Mammary epithelial cell (primary cell): ENCODE data around the gene TMEM185B.

Experiments
- EZH2 ChIP-seq: IDR thresholded peaks from 2 replicates; pipeline ENCODE4 v1.6.1; 2012; ENCODE audit warnings: low read length, inconsistent platforms, borderline replicate concordance
- TF ChIP-seq, protein P1 (sequence below), 2 donors: IDR thresholded peaks in 1 of 2; conservative IDR thresholded peaks in 1 of 2; 2 replicates each; pipeline ENCODE4 v1.5.1; 2011 to 2012; ENCODE audit warnings: inconsistent platforms in 2 of 2, low read length in 2 of 2, mild to moderate bottlenecking in 2 of 2, control low read depth in 1 of 2, low read depth in 1 of 2; ENCODE audit not compliant: insufficient read depth in 1 of 2; ENCODE audit errors: extremely low read depth in 1 of 2

DNA sequence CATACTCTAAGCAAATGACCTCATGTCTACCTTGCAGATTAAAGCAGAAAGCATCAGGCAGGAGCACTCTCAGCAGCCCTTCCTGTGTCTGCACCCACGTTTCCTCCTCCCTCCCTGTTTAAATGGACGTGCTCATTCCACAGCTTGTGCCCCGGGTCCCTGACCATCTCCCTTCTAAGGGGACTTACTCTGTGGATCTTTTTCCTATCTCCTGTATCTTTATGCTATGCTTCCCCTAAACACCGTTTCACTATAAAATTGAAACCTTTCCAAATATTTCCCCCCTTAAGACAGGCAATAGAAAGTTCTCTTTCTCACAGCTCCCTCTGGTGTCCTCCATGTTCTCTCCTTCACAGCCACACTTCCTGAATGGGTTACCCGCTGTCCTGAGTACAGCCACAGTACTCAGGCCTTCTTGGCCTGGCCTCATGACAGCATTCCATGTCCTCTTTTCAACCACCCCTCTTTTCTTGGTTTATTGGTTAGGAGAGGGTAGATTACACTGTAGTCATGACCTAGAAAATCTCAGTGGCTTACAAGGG lies 41.1 kb downstream of the TMEM185B start:
- TF ChIP-seq, protein P1, sequence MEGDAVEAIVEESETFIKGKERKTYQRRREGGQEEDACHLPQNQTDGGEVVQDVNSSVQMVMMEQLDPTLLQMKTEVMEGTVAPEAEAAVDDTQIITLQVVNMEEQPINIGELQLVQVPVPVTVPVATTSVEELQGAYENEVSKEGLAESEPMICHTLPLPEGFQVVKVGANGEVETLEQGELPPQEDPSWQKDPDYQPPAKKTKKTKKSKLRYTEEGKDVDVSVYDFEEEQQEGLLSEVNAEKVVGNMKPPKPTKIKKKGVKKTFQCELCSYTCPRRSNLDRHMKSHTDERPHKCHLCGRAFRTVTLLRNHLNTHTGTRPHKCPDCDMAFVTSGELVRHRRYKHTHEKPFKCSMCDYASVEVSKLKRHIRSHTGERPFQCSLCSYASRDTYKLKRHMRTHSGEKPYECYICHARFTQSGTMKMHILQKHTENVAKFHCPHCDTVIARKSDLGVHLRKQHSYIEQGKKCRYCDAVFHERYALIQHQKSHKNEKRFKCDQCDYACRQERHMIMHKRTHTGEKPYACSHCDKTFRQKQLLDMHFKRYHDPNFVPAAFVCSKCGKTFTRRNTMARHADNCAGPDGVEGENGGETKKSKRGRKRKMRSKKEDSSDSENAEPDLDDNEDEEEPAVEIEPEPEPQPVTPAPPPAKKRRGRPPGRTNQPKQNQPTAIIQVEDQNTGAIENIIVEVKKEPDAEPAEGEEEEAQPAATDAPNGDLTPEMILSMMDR (conservative IDR thresholded peaks at IDR 0.05 in 1 of 2, IDR thresholded peaks at IDR 0.05 in 1 of 2; ENCODE audit: extremely low read depth in 1 of 2, insufficient read depth in 1 of 2, low read depth in 1 of 2, low read length in 2 of 2): no peak
- no peak for TF ChIP-seq EZH2
